Smooth muscle cell of the brain vasculature (primary cell): ENCODE measurements around the gene USH1C.

ENCODE experiments used
- DNase-seq: peaks from one replicate; pipeline ENCODE4 v3.0.0-alpha.2; 2012; ENCODE audit warnings: low read depth, low spot score

USH1C gene

DNA sequence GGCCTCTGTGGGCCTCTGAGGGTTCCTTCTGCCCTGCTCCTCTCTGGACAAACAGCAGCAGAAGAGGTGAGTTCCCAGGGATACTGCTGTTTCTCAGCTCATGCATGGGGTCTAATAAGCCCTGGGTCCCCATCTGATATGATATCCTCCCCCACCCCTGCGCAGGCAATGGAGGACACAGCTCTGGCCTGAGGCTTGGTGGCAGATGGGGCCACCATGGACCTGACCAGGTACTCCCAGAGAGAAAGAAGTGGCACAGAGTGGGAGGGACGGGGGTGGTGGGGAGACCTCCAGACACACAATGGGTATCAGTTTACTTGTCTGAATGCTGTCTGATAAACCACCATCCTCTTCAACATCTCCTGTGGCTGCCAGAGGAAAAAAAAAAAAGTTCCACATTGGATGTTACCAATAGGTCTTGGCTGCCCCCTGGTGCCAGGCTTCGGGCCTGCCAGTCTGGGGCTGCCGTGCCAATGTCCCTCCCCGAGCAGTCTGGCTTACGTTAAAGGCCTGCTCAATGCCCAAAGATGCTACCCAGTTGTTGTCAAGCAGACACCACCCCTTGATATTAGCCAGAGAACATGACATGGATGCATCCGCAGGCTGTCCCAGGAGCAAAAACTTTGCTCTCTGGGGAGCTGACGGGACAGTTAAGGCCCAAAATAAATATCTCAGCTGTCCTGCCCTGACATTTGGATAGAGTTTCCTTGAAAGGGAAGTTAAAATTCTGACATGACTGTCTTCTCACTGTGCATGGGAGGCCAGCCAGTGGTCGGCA is 39.7 kb downstream of the USH1C start:
- DNase-seq = peak; percentile 21

GRCh38 chr11:17502630-17503029 is 41.6 kb downstream of the USH1C start:
- no peak for DNase-seq

- no peak for DNase-seq
Observed at GRCh38 chr11:17500673-17501072, 43.5 kb downstream of the USH1C start.

DNA sequence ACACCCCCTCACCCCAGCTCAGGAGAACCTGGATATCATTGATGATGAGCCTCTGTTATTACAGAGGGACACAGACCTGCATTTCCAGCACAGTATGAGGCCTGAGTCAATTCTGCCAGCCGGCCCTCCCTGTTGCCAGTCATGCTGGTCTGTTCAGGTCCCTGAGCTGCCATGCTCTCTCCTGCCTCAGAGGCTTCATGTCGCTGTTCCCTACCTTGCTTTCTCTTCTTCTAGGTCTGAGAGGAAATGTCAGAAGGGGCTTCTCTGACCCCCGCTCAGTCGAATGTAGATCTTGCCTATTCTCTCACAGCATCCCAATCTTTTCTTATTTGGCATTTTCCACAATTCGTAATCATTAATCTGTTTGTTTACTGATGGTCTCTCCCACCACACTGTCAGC is 45.7 kb downstream of the USH1C start:
- no peak for DNase-seq

DNA sequence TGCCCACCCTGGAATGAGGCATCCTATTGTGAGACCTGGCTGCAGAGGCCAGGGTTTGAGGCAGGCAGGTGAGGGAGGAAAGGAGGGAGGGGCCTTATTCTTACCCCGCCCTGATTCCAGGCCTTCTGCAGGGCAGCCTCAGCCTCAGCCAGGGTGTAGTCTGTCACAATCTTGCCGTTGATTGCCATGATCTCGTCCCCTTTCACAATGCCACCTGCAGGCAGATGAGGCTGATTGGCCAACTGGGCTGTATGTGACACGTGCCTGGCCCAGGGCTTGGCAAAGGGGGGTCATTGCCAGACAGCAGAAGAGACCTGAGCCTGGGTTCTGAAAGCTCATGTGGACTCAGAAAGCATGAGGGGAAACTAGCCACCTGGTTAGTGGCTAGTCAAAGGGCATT is 46.2 kb downstream of the USH1C start:
- no peak for DNase-seq

GRCh38 chr11:17496406-17496805 is 47.8 kb downstream of the USH1C start:
- DNase-seq = no peak

DNA sequence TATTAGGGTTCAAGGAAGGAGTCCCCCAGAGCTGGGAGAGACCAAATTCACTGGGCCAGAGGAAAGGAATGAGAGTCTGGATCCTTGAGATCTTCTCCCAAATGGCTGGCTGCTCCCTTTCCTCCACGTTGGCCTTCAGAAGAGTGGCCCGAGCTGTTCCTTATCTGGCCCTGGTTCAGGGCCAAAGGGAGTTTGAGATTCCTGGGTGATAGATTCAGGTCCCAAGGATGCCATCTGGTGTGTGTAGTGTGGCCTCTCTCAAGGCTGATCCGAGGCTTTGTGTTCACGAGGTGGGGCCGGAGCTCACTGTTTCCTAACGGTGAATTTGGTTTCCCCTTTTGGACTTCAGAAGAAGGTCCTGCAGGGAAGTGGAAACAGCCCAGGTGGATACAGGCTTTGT is 50.2 kb downstream of the USH1C start:
- DNase-seq = no peak

GRCh38 chr11:17490938-17491337 is 53.3 kb downstream of the USH1C start:
- DNase-seq = no peak

GRCh38 chr11:17490232-17490631 is 54.0 kb downstream of the USH1C start:
- no peak for DNase-seq

DNA sequence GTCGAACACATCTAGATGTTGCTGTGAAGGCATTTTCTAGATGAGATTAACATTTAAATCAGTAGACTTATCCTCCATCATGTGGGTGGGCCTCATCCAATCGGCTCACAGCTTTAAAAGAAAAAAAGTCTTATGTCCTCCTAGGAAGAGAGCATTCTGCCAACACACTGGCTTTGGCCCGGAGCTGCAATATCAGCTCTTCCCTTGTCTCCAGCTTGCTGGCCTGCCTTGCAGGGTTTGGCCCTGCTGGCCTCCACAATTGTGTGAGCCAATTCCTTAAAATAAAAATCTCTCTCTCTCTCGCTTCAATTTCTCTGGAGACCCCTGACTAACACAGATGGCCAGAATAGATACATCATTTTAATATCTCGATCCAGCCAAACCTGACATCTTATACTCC is 54.5 kb downstream of the USH1C start:
- no peak for DNase-seq

GRCh38 chr11:17488563-17488962 is 55.7 kb downstream of the USH1C start:
- no peak for DNase-seq

- DNase-seq = no peak
Observed at GRCh38 chr11:17486646-17487045, 57.6 kb downstream of the USH1C start.

DNA sequence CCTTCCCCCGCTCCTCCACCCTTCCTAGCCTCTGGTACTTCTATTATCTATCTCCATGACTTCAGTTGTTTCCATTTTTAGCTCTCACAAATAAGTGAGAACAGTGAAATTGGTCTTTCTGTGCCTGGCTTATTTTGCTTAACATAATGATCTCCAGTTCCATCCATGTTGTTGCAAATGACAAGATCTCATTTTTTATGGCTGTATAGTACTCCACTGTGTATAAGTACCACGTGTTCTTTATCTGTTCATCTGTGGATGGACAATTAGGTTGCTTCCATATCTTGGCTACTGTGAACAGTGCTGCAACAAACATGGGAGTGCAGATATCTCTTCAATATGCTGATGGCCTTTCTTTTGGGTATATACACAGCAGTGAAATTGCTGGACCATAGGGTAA is 60.7 kb downstream of the USH1C start:
- DNase-seq = no peak

DNA sequence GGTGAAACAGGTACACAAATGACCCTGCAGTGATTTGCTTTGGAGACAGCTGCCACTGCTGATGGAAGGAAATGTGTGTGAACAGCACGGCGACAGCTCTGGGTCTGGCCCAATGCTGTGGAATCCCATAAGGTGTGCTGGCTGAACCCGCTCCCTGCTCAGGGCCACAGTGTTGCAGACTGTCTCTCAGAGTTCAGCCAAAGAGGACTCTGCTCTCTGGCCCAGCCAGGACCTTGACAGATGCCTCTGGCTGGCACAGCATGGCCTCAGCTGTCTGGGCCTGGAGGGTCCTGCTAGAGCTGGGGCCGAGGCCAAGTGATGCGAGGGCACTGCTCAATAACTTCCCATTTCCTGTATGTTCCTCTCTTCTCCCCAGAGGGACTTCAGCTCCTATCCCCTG is 62.3 kb downstream of the USH1C start:
- DNase-seq = no peak

- DNase-seq = no peak
Observed at GRCh38 chr11:17479284-17480214, 64.7 kb downstream of the USH1C start.

DNA sequence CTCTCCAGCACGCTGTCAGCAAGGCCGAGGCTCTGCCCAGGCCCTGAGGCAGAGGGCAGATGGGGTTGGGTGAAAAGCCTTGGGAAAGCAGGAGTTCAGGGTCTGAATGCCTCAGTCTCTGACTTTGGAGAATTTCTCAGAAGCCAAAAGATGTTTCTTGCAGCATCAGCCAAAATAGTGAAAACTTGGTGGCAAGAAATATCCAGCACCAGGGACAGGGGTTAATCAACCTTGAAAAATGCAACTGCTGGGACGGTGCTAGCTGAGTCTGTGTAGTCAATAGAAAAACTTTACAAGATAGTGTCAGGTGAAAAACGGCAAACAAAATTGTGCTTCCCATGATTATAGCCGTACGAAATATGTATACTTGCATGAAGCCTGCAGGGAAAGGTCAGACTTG is 66.1 kb downstream of the USH1C start:
- no peak for DNase-seq

GRCh38 chr11:17477361-17477760 is 66.9 kb downstream of the USH1C start:
- DNase-seq = no peak

- DNase-seq = no peak
Observed at GRCh38 chr11:17477084-17477333, 67.2 kb downstream of the USH1C start.

- DNase-seq = no peak
Observed at GRCh38 chr11:17476317-17477083, 67.7 kb downstream of the USH1C start, which contains the start of gene ABCC8. Gene ABCC8, minus strand, starts transcription at chr11:17476845. Its CDS starts 69 bp downstream, at chr11:17476776.

- DNase-seq = no peak
Observed at GRCh38 chr11:17475666-17476316, 68.4 kb downstream of the USH1C start.

DNA sequence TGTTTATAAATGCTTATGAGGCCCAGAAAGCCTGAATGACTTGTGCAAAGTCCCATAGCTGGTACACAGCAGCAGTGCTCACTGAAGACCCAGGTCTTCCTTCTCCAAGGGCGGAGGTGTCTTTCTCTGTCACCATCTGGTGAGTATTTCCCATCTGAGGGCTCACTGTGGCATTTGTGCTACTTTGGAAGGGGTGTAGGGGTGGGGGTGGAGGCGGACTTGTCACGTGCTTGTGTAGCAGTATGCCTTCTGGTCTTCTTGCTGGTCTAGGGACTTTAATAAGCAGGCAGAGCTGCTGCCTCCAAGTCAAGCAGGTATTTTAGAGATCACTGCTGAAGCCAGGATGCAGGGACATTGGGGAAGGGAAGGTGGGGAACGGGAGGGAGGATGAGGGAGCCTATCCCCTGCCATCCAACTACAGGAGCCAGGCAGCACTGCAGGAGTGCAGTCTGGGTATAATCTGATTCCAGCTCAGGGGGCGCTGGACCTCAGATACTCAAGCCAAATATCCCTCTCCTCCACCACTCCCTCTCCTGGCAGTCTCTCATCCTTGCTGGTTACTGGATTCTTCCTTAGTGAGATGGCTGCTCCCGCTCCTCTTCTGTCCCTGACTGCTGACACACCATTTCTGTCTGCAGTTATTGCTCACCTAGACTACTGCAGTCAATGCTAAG is 71.0 kb downstream of the USH1C start:
- no peak for DNase-seq
